K562 (cell line): ENCODE results near the gene SCAPER. TPM values are rescaled to one million over a fixed set of nuclear protein-coding genes. Genes with fewer than 3 reads are reported as not detected.

Source experiments
- ATAC-seq: fragments of 200-7000 bp; cut with Tn5 transposase; 3 replicates; pipeline ENCODE4 v1.9.1; 2020; ENCODE audit warnings: moderate library complexity
- BruUV-seq: library from RNA; stranded (reverse); fragments of 400-500 nt; replicated peaks from 2 replicates; lab custom pipeline; 2021; lab: Mats Ljungman, UMichigan
- CTCF ChIA-PET: fragments of 300-600 bp; formaldehyde crosslinking; extraction: SDS; loops from one replicate; lab custom pipeline; 2021; ENCODE audit warnings: low intra/inter-chr PET ratio; lab: Yijun Ruan, JAX
- POLR2A ChIA-PET: fragments of 300-600, 350-650 bp; sonication (Branson Sonifier 250); formaldehyde crosslinking; extraction: SDS; loops from one replicate; lab custom pipeline; 2021; ENCODE audit warnings: antibody characterized with exemption, inconsistent platforms; lab: Yijun Ruan, JAX
- DNase-seq, 4 experiments: peaks; one replicate each; pipeline versions ENCODE4 v3.0.0 to v3.0.0-alpha.2; 2011 to 2018; ENCODE audit warnings: low spot score in 3 of 4, mixed read lengths in 3 of 4; ENCODE audit errors: extremely low read depth in 1 of 4
- FAIRE-seq: peaks from 2 replicates; lab custom pipeline; 2011; peaks lifted over from hg19 to GRCh38; lab: Jason Lieb, UNC
- H2AFZ ChIP-seq: 2 replicates; pipeline ENCODE4 v1.6.0; 2011; ENCODE audit warnings: low read depth, low read length, control low read depth, inconsistent platforms
- H3K27ac ChIP-seq: fragments of 200-600 bp; 3 replicates; pipeline ENCODE4 v1.8.0; 2011; ENCODE audit warnings: low read depth, mild to moderate bottlenecking, control low read depth, inconsistent platforms, low read length, moderate library complexity, mixed read lengths; ENCODE audit errors: extremely low read depth
- H3K27me3 ChIP-seq, 2 experiments: fragments of 300-600 bp in 1 of 2; 2 replicates in 1 of 2; 3 replicates in 1 of 2; pipeline versions ENCODE4 v1.6.0 to v1.8.0; 2011; ENCODE audit warnings: inconsistent platforms in 2 of 2, low read length in 2 of 2, mild to moderate bottlenecking in 1 of 2, mixed read lengths in 1 of 2, moderate library complexity in 1 of 2; ENCODE audit not compliant: control insufficient read depth in 2 of 2, insufficient read depth in 2 of 2
- H3K36me3 ChIP-seq: fragments of 300-600 bp; 3 replicates; pipeline ENCODE4 v1.8.0; 2011; ENCODE audit warnings: mild to moderate bottlenecking, low read length, inconsistent platforms; ENCODE audit not compliant: control insufficient read depth, insufficient read depth
- H3K4me1 ChIP-seq, 2 experiments: fragments of 200-600 bp in 1 of 2; replicated peaks in 1 of 2; 2 replicates in 1 of 2; 3 replicates in 1 of 2; pipeline versions ENCODE4 v1.5.1 to v1.8.0; 2011; ENCODE audit warnings: inconsistent platforms in 2 of 2, low read length in 2 of 2, mild to moderate bottlenecking in 1 of 2, mixed read lengths in 1 of 2, moderate library complexity in 1 of 2; ENCODE audit not compliant: control insufficient read depth in 2 of 2, insufficient read depth in 2 of 2
- H3K4me2 ChIP-seq: 2 replicates; pipeline ENCODE4 v1.6.1; 2011; ENCODE audit warnings: low read length, control low read depth, inconsistent platforms, mixed read lengths; ENCODE audit not compliant: insufficient read depth
- H3K4me3 ChIP-seq: fragments of 200-600 bp; sonication (generic), shearing (Covaris generic); 2 replicates; pipeline ENCODE4 v1.5.1; 2016; ENCODE audit warnings: control low read depth, inconsistent platforms
- H3K79me2 ChIP-seq: fragments of 200-600 bp; 3 replicates; pipeline ENCODE4 v1.8.0; 2011; ENCODE audit warnings: low read length, inconsistent platforms; ENCODE audit not compliant: control insufficient read depth, insufficient read depth
- H3K9ac ChIP-seq, 2 experiments: 2 replicates each; pipeline versions ENCODE4 v1.6.0 to v1.6.1; 2011; ENCODE audit warnings: low read depth in 2 of 2, low read length in 2 of 2, control low read depth in 1 of 2, inconsistent platforms in 1 of 2, mild to moderate bottlenecking in 1 of 2, mixed read lengths in 1 of 2; ENCODE audit not compliant: insufficient read depth in 1 of 2
- H3K9me1 ChIP-seq: one replicate; pipeline ENCODE4 v1.6.0; 2011; ENCODE audit warnings: inconsistent platforms, mild to moderate bottlenecking, low read length, moderate library complexity; ENCODE audit not compliant: control insufficient read depth, insufficient read depth
- H3K9me3 ChIP-seq: replicated peaks from 2 replicates; pipeline ENCODE4 v1.5.1; 2011; ENCODE audit warnings: low read depth, low read length, inconsistent platforms; ENCODE audit not compliant: control insufficient read depth, insufficient read depth
- H4K20me1 ChIP-seq: replicated peaks from 2 replicates; pipeline ENCODE4 v1.6.1; 2011; ENCODE audit warnings: low read length, inconsistent platforms, mixed read lengths; ENCODE audit not compliant: control insufficient read depth, insufficient read depth
- ADNP ChIP-seq: fragments of 200-800 bp; sonication (Bioruptor generic); IDR thresholded peaks from 2 replicates; pipeline ENCODE4 v1.6.1; 2016; ENCODE audit warnings: missing genetic modification characterization, missing compliant biosample characterization
- CEBPB ChIP-seq: fragments of 450-650 bp; IDR thresholded peaks from 2 replicates; pipeline ENCODE4 v1.6.1; 2016; ENCODE audit warnings: missing genetic modification characterization, missing compliant biosample characterization
- CHCHD3 ChIP-seq: fragments of 250-450 bp; sonication (Bioruptor Pico); IDR thresholded peaks from 2 replicates; pipeline ENCODE4 v2.1.2; 2022; ENCODE audit warnings: mild to moderate bottlenecking
- FOS ChIP-seq: IDR thresholded peaks from 3 replicates; pipeline ENCODE4 v1.6.1; 2011; ENCODE audit not compliant: insufficient read length; ENCODE audit errors: extremely low read depth
- HLTF ChIP-seq: fragments of 450-650 bp; IDR thresholded peaks from 2 replicates; pipeline ENCODE4 v1.6.1; 2016
- ILK ChIP-seq: fragments of 450-650 bp; IDR thresholded peaks from 2 replicates; pipeline ENCODE4 v1.6.1; 2016; ENCODE audit warnings: missing genetic modification characterization, low read depth, mild to moderate bottlenecking, missing compliant biosample characterization, moderate library complexity, borderline replicate concordance
- RAD51 ChIP-seq: fragments of 450-650 bp; IDR thresholded peaks from 2 replicates; pipeline ENCODE4 v1.7.1; 2016; ENCODE audit warnings: low read depth, mild to moderate bottlenecking, borderline replicate concordance
- SOX6 ChIP-seq: fragments of 450-650 bp; IDR thresholded peaks from 2 replicates; pipeline ENCODE4 v1.6.1; 2014; ENCODE audit warnings: mild to moderate bottlenecking
- SUPT5H ChIP-seq: fragments of 450-650 bp; IDR thresholded peaks from 2 replicates; pipeline ENCODE4 v1.6.1; 2016
- XRCC4 ChIP-seq: IDR thresholded peaks from one replicate; pipeline ENCODE4 v1.6.1; 2011; ENCODE audit not compliant: insufficient read depth, insufficient read length; ENCODE audit errors: extremely low read depth
- ZNF133 ChIP-seq: fragments of 250-450 bp; sonication (Bioruptor Pico); IDR thresholded peaks from 2 replicates; pipeline ENCODE4 v1.4.0; 2020; ENCODE audit warnings: mild to moderate bottlenecking
- WGBS: fragments of 100-300 bp; shearing (Covaris generic); methylation state at CpG from one replicate; pipeline ENCODE4 v1.1.6; 2016; ENCODE audit warnings: low coverage, mixed read lengths; ENCODE audit not compliant: insufficient coverage; ENCODE audit errors: missing lambda C conversion rate; 5-methylcytosine and 5-hydroxymethylcytosine counted together
- in situ Hi-C: fragments of 300-500 bp; cut with MboI; formaldehyde crosslinking; loops from 4 replicates; pipeline ENCODE4 v1.15.0; 2018; ENCODE audit warnings: inconsistent platforms, mixed read lengths
- intact Hi-C: fragments of 100-400 bp; cut with micrococcal nuclease; formaldehyde crosslinking; loops from 2 replicates; pipeline ENCODE4 v1.14.2; 2022
- polyA plus RNA-seq, 8 experiments: library from polyadenylated mRNA; depleted of rRNA in 4 of 8; stranded (reverse) in 5 of 8; unstranded in 3 of 8; fragments of >200 nt; fragmentation: Nextera tagmentation in 2 of 8; fragmentation: Illumina TruSeq in 1 of 8; extraction: Ambion mirVana in 2 of 8; extraction: Trizol in 1 of 8; gene quantifications; 2 replicates each; pipeline versions ENCODE4 v1.2.1 to v1.2.3, GENCODE V29; 2011 to 2014; ENCODE audit warnings: inconsistent platforms in 1 of 8, missing spikeins in 1 of 8
- total RNA-seq, 7 experiments: library from RNA; depleted of rRNA in 6 of 7; stranded (reverse); fragments of >200 nt in 6 of 7; fragmentation: Illumina TruSeq in 2 of 7; extraction: Trizol in 2 of 7; gene quantifications; 2 replicates each; pipeline versions ENCODE4 v1.2.1 to v1.2.3, GENCODE V29; 2011 to 2021; ENCODE audit warnings: low replicate concordance in 1 of 7
- TF ChIP-seq, protein P1 (sequence below): fragments of 450-650 bp; formaldehyde crosslinking; IDR thresholded peaks from 2 replicates; pipeline ENCODE4 v1.4.0; 2020; ENCODE audit warnings: mild to moderate bottlenecking
- TF ChIP-seq, protein P2 (sequence below): fragments of 200-800 bp; sonication (Bioruptor generic); IDR thresholded peaks from 2 replicates; pipeline ENCODE4 v1.6.1; 2017; ENCODE audit warnings: missing genetic modification characterization, missing compliant biosample characterization

Gene SCAPER
- total and polyA plus RNA-seq, 9 of the 15 experiments (the other 6 are each of a cell fraction or from before 2014, with no cell fraction given), result 1.3 to 5.7 (median 3.2) TPM

DNA sequence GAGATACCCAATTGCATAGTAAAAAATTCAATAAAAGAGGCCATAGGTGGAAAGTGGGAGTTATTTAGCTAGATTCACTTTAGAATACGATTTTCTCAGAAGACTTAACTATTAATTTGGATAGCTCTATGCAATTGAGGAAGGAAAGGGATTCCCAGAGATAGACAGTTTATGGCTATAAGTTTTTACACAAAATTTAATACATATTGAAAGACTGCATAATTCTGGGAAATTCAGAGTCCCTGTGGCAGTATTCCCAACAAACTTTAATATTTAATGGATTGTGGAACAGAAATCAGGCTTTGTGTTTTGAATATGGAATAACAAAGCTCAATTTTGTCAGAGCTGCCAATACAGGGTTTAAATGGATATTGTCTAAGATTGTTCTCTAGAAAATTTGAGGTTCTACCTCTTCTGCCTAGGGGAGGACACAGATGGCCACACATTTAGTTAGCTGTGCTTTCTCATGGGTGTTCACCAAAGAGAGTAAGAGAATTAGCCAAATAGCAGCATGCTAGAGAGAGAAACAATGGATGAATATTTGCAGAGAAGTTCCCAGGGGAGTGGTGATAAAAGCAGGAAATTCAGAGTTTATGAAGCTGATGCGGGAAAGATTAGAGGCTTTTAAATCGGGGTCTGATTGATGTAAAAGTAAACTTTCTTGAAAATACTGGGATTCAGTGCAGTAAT, 560.1 kb downstream of the SCAPER start:
- Histone ChIP-seq H4K20me1 (no peaks in the 10 kb centered on the region), H2AFZ (no peak overlapping the region), H3K4me2 (no peak overlapping the region), H3K4me1 (peaks cover 0 to 18% of the 10 kb centered on the region in 2 experiments; a peak in 1 of 5 replicates), H3K27me3 (no peaks in the 10 kb centered on the region), H3K27ac (no peak overlapping the region), H3K79me2 (peaks cover 8% of the 10 kb centered on the region; the same call in 1 of the 3 replicates), H3K9ac (no peak overlapping the region), H3K36me3 (peaks cover 43% of the 10 kb centered on the region; the same call in 2 of the 3 replicates), H3K9me1 (no peaks in the 10 kb centered on the region), H3K9me3 (no peaks in the 10 kb centered on the region; the same call in 1 of the 2 replicates), H3K4me3 (no peak overlapping the region)
- intact Hi-C loops (no loop called here), in situ Hi-C loops (no loop called here)
- ChIA-PET CTCF (no interaction called here), POLR2A (interaction anchor here (2.6 kb wide), 2 partner anchors 9 kb away, joined by 10 to 18 read pairs; partner anchors contain the start of gene ISL2)
- FAIRE-seq (no peak), ATAC-seq (no peak), DNase-seq (no peak)
- BruUV-seq, result TSS peak; percentile 19
- no peak for TF ChIP-seq ILK (tag)
- TF ChIP-seq SUPT5H, result no peak
- TF ChIP-seq SOX6, result no peak
- TF ChIP-seq RAD51, result no peak
- TF ChIP-seq XRCC4, result no peak
- TF ChIP-seq, protein P1, sequence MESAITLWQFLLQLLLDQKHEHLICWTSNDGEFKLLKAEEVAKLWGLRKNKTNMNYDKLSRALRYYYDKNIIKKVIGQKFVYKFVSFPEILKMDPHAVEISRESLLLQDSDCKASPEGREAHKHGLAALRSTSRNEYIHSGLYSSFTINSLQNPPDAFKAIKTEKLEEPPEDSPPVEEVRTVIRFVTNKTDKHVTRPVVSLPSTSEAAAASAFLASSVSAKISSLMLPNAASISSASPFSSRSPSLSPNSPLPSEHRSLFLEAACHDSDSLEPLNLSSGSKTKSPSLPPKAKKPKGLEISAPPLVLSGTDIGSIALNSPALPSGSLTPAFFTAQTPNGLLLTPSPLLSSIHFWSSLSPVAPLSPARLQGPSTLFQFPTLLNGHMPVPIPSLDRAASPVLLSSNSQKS (CRISPR knock-in tag), result no peak
- no peak for TF ChIP-seq HLTF
- TF ChIP-seq FOS, result no peak
- no peak for TF ChIP-seq CHCHD3 (CRISPR knock-in tag)
- TF ChIP-seq CEBPB (tag), result no peak
- TF ChIP-seq, protein P2, sequence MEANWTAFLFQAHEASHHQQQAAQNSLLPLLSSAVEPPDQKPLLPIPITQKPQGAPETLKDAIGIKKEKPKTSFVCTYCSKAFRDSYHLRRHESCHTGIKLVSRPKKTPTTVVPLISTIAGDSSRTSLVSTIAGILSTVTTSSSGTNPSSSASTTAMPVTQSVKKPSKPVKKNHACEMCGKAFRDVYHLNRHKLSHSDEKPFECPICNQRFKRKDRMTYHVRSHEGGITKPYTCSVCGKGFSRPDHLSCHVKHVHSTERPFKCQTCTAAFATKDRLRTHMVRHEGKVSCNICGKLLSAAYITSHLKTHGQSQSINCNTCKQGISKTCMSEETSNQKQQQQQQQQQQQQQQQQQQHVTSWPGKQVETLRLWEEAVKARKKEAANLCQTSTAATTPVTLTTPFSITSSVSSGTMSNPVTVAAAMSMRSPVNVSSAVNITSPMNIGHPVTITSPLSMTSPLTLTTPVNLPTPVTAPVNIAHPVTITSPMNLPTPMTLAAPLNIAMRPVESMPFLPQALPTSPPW (CRISPR knock-in tag), result no peak
- no peak for TF ChIP-seq ADNP (tag)
- no peak for TF ChIP-seq ZNF133 (CRISPR knock-in tag)
- 91% methylated on average over 3 of the region's 3 CpGs for WGBS
